Measurements from ENCODE around the gene TMED9. TPM values are rescaled to one million over a fixed set of nuclear protein-coding genes. Genes with fewer than 3 reads are reported as not detected.
"Not testable (repeated sequence)": the region's sequence is repeated elsewhere in the genome, so short reads cannot be mapped to it uniquely, and the experiment has no call there.

Gene TMED9
- total RNA-seq, 2 experiments from 2014 or later = 67.6 to 134 TPM

DNA sequence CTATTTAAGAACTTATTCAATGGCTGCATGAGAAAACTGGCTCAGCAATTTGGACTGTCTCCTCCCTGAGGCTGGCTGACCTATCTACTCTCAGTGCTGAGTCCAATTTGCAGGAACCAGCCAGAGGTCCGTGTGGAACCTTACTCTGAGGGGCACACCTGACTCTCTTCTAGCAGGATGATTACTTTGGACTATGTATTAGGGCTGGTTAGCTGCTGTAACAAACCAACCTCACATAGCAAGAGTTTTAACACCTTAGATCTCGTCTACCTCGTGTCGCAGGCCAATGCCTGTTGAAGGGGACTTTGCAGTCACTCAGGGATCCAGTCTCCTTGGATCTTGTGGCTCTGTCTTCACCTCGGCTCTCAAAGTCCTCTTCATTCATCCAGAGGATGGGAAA lies 34.2 kb upstream of the TMED9 start:
- no peak overlapping the region for H3K4me2 ChIP-seq (ENCODE audit: low read length)
- H2AFZ ChIP-seq (ENCODE audit: low read length) = no peak overlapping the region
- peaks cover 2% of the 10 kb centered on the region; the same call in 1 of the 2 replicates for H3K36me3 ChIP-seq (ENCODE audit: insufficient read depth, low read length)
- peaks cover 13% of the 10 kb centered on the region for H3K79me2 ChIP-seq (ENCODE audit: insufficient read depth, low read depth, low read length)
- peaks cover 13% of the 10 kb centered on the region for H3K4me1 ChIP-seq (ENCODE audit: insufficient read depth, low read length, poor library complexity, severe bottlenecking)
- H4K20me1 ChIP-seq (ENCODE audit: insufficient read depth, low read length) = no peaks in the 10 kb centered on the region
- CTCF ChIA-PET (ENCODE audit: unreplicated experiment) = interaction anchor here (0.6 kb wide), 1 partner anchor 50 kb away, joined by 3 read pairs; no protein-coding TSS in a partner anchor
- BruUV-seq (replicated peaks) = no TSS peak
- H3K4me3 ChIP-seq (ENCODE audit: low read depth, low read length, poor library complexity, severe bottlenecking) = no peak overlapping the region
- POLR2A ChIA-PET = interaction anchor here (0.6 kb wide), 1 partner anchor 15 kb away, joined by 7 read pairs; no protein-coding TSS in a partner anchor
- no peaks in the 10 kb centered on the region for H3K9me2 ChIP-seq (ENCODE audit: insufficient read depth, low read length)
- no peaks in the 10 kb centered on the region for H3K9me3 ChIP-seq (ENCODE audit: low read length)
- no peak for DNase-seq (ENCODE audit: low spot score)
- H3K27ac ChIP-seq (ENCODE audit: low read depth, low read length, poor library complexity, severe bottlenecking) = no peak overlapping the region
- TF ChIP-seq EZH2phosphoT487 (IDR thresholded peaks at IDR 0.05; ENCODE audit: borderline replicate concordance, low read depth, low read length) = no peak
- TF ChIP-seq, protein P1, sequence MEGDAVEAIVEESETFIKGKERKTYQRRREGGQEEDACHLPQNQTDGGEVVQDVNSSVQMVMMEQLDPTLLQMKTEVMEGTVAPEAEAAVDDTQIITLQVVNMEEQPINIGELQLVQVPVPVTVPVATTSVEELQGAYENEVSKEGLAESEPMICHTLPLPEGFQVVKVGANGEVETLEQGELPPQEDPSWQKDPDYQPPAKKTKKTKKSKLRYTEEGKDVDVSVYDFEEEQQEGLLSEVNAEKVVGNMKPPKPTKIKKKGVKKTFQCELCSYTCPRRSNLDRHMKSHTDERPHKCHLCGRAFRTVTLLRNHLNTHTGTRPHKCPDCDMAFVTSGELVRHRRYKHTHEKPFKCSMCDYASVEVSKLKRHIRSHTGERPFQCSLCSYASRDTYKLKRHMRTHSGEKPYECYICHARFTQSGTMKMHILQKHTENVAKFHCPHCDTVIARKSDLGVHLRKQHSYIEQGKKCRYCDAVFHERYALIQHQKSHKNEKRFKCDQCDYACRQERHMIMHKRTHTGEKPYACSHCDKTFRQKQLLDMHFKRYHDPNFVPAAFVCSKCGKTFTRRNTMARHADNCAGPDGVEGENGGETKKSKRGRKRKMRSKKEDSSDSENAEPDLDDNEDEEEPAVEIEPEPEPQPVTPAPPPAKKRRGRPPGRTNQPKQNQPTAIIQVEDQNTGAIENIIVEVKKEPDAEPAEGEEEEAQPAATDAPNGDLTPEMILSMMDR (conservative IDR thresholded peaks at IDR 0.05; ENCODE audit: low read length) = no peak
- intact Hi-C loops (cut with micrococcal nuclease; ENCODE audit: unreplicated experiment) = no loop called here

DNA sequence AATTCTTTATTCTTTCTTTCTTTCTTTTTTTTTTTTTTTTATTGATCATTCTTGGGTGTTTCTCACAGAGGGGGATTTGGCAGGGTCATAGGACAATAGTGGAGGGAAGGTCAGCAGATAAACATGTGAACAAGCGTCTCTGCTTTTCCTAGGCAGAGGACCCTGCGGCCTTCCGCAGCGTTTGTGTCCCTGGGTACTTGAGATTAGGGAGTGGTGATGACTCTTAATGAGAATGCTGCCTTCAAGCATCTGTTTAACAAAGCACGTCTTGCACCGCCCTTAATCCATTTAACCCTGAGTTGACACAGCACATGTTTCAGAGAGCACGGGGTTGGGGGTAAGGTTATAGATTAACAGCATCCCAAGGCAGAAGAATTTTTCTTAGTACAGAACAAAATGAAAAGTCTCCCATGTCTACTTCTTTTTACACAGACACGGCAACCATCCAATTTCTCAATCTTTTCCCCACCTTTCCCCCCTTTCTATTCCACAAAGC lies 32.5 kb upstream of the TMED9 start:
- DNase-seq (ENCODE audit: low spot score); CTCF ChIA-PET (ENCODE audit: unreplicated experiment); H3K4me1 ChIP-seq (ENCODE audit: insufficient read depth, low read length, poor library complexity, severe bottlenecking); H2AFZ ChIP-seq (ENCODE audit: low read length); H3K9me3 ChIP-seq (ENCODE audit: low read length); intact Hi-C loops (cut with micrococcal nuclease; ENCODE audit: unreplicated experiment); H3K4me3 ChIP-seq (ENCODE audit: low read depth, low read length, poor library complexity, severe bottlenecking); H3K9me2 ChIP-seq (ENCODE audit: insufficient read depth, low read length); H3K79me2 ChIP-seq (ENCODE audit: insufficient read depth, low read depth, low read length); H3K36me3 ChIP-seq (ENCODE audit: insufficient read depth, low read length); H4K20me1 ChIP-seq (ENCODE audit: insufficient read depth, low read length); H3K27ac ChIP-seq (ENCODE audit: low read depth, low read length, poor library complexity, severe bottlenecking); H3K4me2 ChIP-seq (ENCODE audit: low read length); POLR2A ChIA-PET; BruUV-seq (replicated peaks): not testable (repeated sequence)

DNA sequence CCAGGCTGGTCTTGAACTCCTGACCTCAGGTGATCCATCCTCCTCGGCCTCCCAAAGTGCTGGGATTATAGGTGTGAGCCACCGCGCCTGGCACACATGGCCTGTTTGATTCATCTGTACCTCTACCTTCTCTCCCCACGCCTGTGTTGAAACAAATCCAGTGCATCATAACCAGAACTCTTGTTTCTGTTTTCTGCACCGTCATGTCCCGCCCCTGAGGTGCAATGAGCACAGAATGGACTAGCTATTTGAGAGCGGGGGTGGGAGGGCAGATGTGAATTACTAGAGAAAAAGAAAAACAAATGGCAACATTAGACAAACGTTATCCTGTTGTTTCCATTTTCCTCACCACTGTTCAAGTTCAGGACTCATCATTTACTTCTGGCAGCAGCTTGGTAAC lies 27.0 kb upstream of the TMED9 start:
- Histone ChIP-seq H3K9me3 (ENCODE audit: low read length) (no peaks in the 10 kb centered on the region), H4K20me1 (ENCODE audit: insufficient read depth, low read length) (no peaks in the 10 kb centered on the region), H3K4me1 (ENCODE audit: insufficient read depth, low read length, poor library complexity, severe bottlenecking) (no peaks in the 10 kb centered on the region), H3K4me2 (ENCODE audit: low read length) (no peak overlapping the region), H3K9me2 (ENCODE audit: insufficient read depth, low read length) (no peaks in the 10 kb centered on the region), H3K4me3 (ENCODE audit: low read depth, low read length, poor library complexity, severe bottlenecking) (no peak overlapping the region), H3K79me2 (ENCODE audit: insufficient read depth, low read depth, low read length) (no peaks in the 10 kb centered on the region), H3K27ac (ENCODE audit: low read depth, low read length, poor library complexity, severe bottlenecking) (no peak overlapping the region), H3K36me3 (ENCODE audit: insufficient read depth, low read length) (no peaks in the 10 kb centered on the region), H2AFZ (ENCODE audit: low read length) (no peak overlapping the region)
- ChIA-PET CTCF (ENCODE audit: unreplicated experiment) (interaction anchor here (0.6 kb wide), 1 partner anchor 42 kb away, joined by 3 read pairs; no protein-coding TSS in a partner anchor), POLR2A (no interaction called here)
- DNase-seq (ENCODE audit: low spot score) = no peak
- intact Hi-C loops (cut with micrococcal nuclease; ENCODE audit: unreplicated experiment) = no loop called here
- no TSS peak for BruUV-seq (replicated peaks)
- TF ChIP-seq EZH2phosphoT487 (IDR thresholded peaks at IDR 0.05; ENCODE audit: borderline replicate concordance, low read depth, low read length) = no peak
- TF ChIP-seq, protein P1 (conservative IDR thresholded peaks at IDR 0.05; ENCODE audit: low read length) = no peak
